ENCODE results near the gene ALS2CL.

DNA sequence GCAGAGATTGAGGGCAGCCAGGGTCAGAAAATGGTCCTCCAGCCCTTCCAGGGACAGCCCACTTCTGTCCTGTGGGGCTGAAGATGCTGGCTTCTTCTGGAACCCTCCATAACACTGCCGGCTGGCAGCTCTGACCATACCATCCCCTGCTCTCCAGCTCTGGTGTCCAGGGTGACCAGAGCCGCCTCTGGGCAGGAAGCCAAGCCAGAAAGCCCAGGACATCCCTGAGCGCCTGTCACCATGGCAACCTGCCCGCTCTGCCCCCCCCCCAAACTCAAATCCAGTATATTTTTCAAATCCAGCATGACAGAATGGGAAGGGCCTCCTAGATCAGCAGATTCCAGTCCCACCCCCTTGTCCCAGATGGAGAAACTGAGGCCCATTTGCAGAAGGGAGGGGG lies 7.3 kb upstream of the ALS2CL start:
- TF ChIP-seq, protein P1, sequence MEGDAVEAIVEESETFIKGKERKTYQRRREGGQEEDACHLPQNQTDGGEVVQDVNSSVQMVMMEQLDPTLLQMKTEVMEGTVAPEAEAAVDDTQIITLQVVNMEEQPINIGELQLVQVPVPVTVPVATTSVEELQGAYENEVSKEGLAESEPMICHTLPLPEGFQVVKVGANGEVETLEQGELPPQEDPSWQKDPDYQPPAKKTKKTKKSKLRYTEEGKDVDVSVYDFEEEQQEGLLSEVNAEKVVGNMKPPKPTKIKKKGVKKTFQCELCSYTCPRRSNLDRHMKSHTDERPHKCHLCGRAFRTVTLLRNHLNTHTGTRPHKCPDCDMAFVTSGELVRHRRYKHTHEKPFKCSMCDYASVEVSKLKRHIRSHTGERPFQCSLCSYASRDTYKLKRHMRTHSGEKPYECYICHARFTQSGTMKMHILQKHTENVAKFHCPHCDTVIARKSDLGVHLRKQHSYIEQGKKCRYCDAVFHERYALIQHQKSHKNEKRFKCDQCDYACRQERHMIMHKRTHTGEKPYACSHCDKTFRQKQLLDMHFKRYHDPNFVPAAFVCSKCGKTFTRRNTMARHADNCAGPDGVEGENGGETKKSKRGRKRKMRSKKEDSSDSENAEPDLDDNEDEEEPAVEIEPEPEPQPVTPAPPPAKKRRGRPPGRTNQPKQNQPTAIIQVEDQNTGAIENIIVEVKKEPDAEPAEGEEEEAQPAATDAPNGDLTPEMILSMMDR (IDR thresholded peaks at IDR 0.05), result no peak
- no peak for TF ChIP-seq POLR2A (IDR thresholded peaks at IDR 0.05)

All from thyroid gland (tissue), 4 donors.